ENCODE data around the gene MAGEA4.

DNA sequence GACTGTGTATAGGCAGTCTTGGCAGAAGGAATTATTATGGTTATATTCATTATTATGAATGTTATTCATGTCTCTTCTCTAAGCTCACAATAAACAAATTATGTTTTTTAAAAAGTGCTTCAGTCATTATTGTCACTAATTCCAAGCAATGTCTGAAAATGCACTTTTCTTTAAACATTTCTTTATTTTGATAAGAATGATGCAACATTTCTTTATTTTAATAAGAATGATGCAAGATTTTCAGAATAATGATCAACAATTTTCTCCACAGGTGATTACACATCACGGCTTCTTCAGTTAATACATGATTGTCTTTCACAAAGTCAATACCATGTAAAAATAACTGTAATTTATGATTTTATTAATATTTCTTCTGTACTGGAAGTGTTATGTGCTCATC, 22.7 kb downstream of the MAGEA4 start:
- TF ChIP-seq, protein P1, sequence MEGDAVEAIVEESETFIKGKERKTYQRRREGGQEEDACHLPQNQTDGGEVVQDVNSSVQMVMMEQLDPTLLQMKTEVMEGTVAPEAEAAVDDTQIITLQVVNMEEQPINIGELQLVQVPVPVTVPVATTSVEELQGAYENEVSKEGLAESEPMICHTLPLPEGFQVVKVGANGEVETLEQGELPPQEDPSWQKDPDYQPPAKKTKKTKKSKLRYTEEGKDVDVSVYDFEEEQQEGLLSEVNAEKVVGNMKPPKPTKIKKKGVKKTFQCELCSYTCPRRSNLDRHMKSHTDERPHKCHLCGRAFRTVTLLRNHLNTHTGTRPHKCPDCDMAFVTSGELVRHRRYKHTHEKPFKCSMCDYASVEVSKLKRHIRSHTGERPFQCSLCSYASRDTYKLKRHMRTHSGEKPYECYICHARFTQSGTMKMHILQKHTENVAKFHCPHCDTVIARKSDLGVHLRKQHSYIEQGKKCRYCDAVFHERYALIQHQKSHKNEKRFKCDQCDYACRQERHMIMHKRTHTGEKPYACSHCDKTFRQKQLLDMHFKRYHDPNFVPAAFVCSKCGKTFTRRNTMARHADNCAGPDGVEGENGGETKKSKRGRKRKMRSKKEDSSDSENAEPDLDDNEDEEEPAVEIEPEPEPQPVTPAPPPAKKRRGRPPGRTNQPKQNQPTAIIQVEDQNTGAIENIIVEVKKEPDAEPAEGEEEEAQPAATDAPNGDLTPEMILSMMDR (IDR thresholded peaks at IDR 0.05; ENCODE audit: control extremely low read depth in 1 of 3, insufficient read depth in 1 of 3, low read depth in 1 of 3, low read length in 3 of 3), result no peak
- TF ChIP-seq TCF12 (IDR thresholded peaks at IDR 0.05; ENCODE audit: low read depth, low read length), result no peak
- TF ChIP-seq SRF (IDR thresholded peaks at IDR 0.05; ENCODE audit: low read depth, low read length), result no peak
- no peak for TF ChIP-seq RXRA (IDR thresholded peaks at IDR 0.05; ENCODE audit: insufficient read depth, low read depth, low read length)
